Upper lobe of right lung (tissue), 1 donor: ENCODE measurements around the gene HOXD10. TPM values are rescaled to one million over a fixed set of nuclear protein-coding genes. Genes with fewer than 3 reads are reported as not detected.

Experiments
- ATAC-seq: fragments of 200-7000 bp; cut with Tn5 transposase; one replicate; pipeline ENCODE4 v1.9.1; 2020; ENCODE audit warnings: mild to moderate bottlenecking, moderate library complexity
- DNase-seq: peaks from one replicate; pipeline ENCODE4 v3.0.0-alpha.2; 2020
- H3K27ac ChIP-seq: fragments of 200-600 bp; one replicate; pipeline ENCODE4 v1.8.0; 2022
- H3K27me3 ChIP-seq: fragments of 200-600 bp; one replicate; pipeline ENCODE4 v1.8.0; 2022; ENCODE audit warnings: mild to moderate bottlenecking
- H3K36me3 ChIP-seq: fragments of 200-600 bp; one replicate; pipeline ENCODE4 v1.8.0; 2022
- H3K4me1 ChIP-seq: fragments of 200-600 bp; one replicate; pipeline ENCODE4 v1.8.0; 2022
- H3K4me3 ChIP-seq: fragments of 200-600 bp; one replicate; pipeline ENCODE4 v1.8.0; 2022; ENCODE audit warnings: mild to moderate bottlenecking
- H3K9me3 ChIP-seq: fragments of 200-600 bp; one replicate; pipeline ENCODE4 v1.8.0; 2022
- CTCF ChIP-seq: fragments of 200-600 bp; IDR thresholded peaks from one replicate; pipeline ENCODE4 v1.8.0; 2022; ENCODE audit warnings: antibody characterized with exemption
- intact Hi-C: fragments of 100-400 bp; cut with DNase I; formaldehyde crosslinking; loops from one replicate; pipeline ENCODE4 v1.11.0; 2022
- total RNA-seq: library from RNA; stranded (reverse); fragmentation: NEBNext Ultra II Directional; extraction: Animal tissue kit (Norgen Biotek cat#: 25700); gene quantifications from one replicate; pipeline ENCODE4 v1.2.1, GENCODE V29; 2021
- donor health status: DM: no; HTN: yes; CAD: no; lungs with severe emphysema.

HOXD10 gene
- total RNA-seq, 1 donor from 2014 or later = 0.55 TPM

- no peak for TF ChIP-seq CTCF
- no peak for DNase-seq
- Histone ChIP-seq H3K9me3 (no peaks in the 10 kb centered on the region), H3K36me3 (no peaks in the 10 kb centered on the region), H3K4me1 (peaks cover 14% of the 10 kb centered on the region), H3K27ac (no peak within 1 kb of the TSS), H3K4me3 (no peak within 1 kb of the TSS), H3K27me3 (peaks cover 99% of the 10 kb centered on the region)
- ATAC-seq = no peak
- intact Hi-C loops = no loop called here
Observed at GRCh38 chr2:176099728-176100546, 16.6 kb upstream of the HOXD10 start, which contains the start of gene HOXD12. Gene HOXD12 (plus strand): TSS chr2:176099795. CDS start chr2:176099802, 7 bp downstream.

GRCh38 chr2:176100547-176101140 lies 15.9 kb upstream of the HOXD10 start:
- TF ChIP-seq CTCF = no peak
- peaks cover 14% of the 10 kb centered on the region for H3K4me1 ChIP-seq
- DNase-seq (no peak), ATAC-seq (no peak)
- no peak overlapping the region for H3K4me3 ChIP-seq
- intact Hi-C loops = no loop called here
- no peaks in the 10 kb centered on the region for H3K9me3 ChIP-seq
- H3K36me3 ChIP-seq = no peaks in the 10 kb centered on the region
- no peak overlapping the region for H3K27ac ChIP-seq
- peaks cover 99% of the 10 kb centered on the region for H3K27me3 ChIP-seq

GRCh38 chr2:176101216-176101830 lies 15.3 kb upstream of the HOXD10 start:
- Histone ChIP-seq H3K4me1 (peaks cover 14% of the 10 kb centered on the region), H3K27me3 (peaks cover 100% of the 10 kb centered on the region), H3K36me3 (no peaks in the 10 kb centered on the region), H3K9me3 (no peaks in the 10 kb centered on the region), H3K4me3 (no peak overlapping the region), H3K27ac (no peak overlapping the region)
- intact Hi-C loops = no loop called here
- no peak for DNase-seq
- TF ChIP-seq CTCF = no peak
- ATAC-seq = no peak

GRCh38 chr2:176101842-176102241 lies 14.7 kb upstream of the HOXD10 start:
- intact Hi-C loops = no loop called here
- H3K36me3 ChIP-seq = no peaks in the 10 kb centered on the region
- peaks cover 9% of the 10 kb centered on the region for H3K4me1 ChIP-seq
- no peak for ATAC-seq
- TF ChIP-seq CTCF = no peak
- H3K27ac ChIP-seq = no peak overlapping the region
- H3K9me3 ChIP-seq = no peaks in the 10 kb centered on the region
- DNase-seq = no peak
- peaks cover 100% of the 10 kb centered on the region for H3K27me3 ChIP-seq
- no peak overlapping the region for H3K4me3 ChIP-seq

- H3K27me3 ChIP-seq = peaks cover 99% of the 10 kb centered on the region
Observed at GRCh38 chr2:176102309-176102866, 14.2 kb upstream of the HOXD10 start.

More at GRCh38 chr2:176102309-176102866, 14.2 kb upstream of the HOXD10 start:
- Histone ChIP-seq H3K4me3 (no peak overlapping the region), H3K4me1 (peaks cover 3% of the 10 kb centered on the region), H3K36me3 (no peaks in the 10 kb centered on the region), H3K27ac (no peak overlapping the region), H3K9me3 (no peaks in the 10 kb centered on the region)
- intact Hi-C loops = no loop called here
- no peak for TF ChIP-seq CTCF
- DNase-seq = no peak
- ATAC-seq = no peak
